GM18526 (cell line): Measurements from ENCODE around the gene CAMTA1.

Experiments
- POLR2A ChIP-seq: IDR thresholded peaks from 3 replicates; pipeline ENCODE4 v1.6.1; 2011; ENCODE audit not compliant: insufficient read length; ENCODE audit errors: extremely low read depth

The CAMTA1 gene

DNA sequence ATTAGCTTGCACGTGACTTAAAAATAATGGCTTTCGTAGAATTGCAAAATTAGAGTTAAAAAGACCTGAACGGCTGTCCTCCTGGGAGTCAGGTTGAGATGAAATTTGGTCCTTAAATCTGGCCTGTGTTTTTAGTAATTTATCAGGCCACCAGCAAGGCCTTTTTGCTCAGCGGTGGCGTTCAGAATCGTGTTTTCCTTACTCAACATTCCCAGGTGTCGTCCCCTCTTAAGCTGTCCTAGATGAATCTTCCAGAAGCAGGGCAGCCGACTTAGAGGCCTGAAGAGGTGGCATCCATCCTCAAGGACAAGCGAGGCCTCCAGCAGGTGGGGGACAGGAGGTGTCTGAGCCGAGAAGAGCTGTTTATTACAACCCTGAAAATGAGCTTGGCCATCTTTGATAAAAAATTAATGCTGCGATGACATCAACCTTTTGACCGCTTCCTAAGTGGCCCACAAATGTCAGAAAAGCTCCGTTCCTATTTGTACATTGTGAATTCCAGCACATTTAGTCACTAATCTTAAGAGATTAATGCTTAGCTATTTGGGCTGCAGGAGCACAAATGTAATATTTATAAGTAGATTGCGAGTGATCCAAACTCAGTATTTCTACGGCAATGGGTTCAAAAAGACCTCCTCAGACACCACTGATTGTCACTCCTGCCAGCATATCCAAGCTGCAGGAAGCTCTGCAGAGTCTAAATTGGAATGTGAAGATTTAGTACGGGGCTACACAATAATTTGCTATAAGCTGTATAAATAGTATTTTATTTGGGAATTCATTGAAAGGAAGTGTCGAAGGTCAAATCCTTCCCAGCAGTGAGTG lies 641.7 kb downstream of the CAMTA1 start:
- no peak for TF ChIP-seq POLR2A

GRCh38 chr1:7427605-7428300 lies 642.5 kb downstream of the CAMTA1 start:
- no peak for TF ChIP-seq POLR2A

DNA sequence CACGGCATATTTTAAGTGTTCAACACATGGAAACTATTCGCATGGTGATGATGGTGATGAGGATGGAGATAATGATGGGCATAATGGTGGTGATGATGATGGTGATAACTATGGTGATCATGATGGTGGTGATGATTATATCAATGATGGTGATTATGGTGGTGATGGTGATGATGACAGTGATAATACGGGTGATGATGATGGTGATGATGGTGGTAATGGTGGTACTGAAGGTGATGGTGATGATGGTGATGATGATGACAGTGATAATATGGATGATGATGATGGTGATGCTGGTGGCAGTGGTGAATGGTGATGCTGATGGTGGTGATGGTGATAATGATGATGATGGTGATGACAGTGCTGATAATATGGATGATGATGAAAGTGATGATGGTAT lies 644.0 kb downstream of the CAMTA1 start:
- no peak for TF ChIP-seq POLR2A

DNA sequence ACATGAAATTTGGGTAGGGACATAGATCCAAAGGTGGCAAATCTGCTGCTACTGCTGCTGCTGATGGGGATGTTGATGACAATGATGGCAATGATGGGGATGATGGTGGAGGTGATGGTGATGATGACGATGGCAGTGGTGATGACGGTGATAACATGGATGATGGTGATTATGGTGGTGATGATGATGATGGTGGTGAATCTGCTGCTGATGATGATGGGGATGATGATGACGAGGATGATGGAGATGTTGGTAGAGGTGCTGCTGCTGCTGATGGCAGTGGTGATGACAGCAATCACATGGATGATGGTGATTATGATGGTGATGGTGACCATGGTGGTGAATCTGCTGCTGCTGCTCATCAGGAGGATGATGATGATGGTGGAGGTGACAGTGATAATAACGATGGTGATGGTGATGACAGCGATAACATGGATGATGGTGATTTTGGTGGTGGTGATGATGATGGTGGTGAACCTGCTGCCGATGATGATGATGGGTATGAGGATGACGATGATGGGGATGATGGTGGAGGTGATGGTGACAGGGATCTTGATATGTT lies 644.9 kb downstream of the CAMTA1 start:
- TF ChIP-seq POLR2A: no peak

DNA sequence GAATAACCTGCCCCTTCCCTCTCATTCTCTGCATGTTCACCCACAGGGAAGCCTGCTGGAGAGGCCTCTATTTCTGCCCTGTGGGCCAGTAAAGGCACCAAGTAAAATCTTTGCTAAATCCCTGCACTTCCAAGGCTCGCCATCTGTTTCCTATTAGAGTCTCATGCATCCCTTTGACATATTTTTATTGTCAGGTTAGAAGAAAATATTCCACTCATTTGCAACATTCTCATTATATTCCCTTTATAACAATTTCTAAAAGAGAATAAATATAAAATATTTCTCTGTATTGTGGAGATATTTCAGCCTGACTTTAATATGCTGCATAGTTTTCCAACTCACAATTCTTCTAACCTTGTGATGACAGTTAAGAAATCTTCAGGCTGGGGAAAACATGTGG lies 645.4 kb downstream of the CAMTA1 start:
- no peak for TF ChIP-seq POLR2A

DNA sequence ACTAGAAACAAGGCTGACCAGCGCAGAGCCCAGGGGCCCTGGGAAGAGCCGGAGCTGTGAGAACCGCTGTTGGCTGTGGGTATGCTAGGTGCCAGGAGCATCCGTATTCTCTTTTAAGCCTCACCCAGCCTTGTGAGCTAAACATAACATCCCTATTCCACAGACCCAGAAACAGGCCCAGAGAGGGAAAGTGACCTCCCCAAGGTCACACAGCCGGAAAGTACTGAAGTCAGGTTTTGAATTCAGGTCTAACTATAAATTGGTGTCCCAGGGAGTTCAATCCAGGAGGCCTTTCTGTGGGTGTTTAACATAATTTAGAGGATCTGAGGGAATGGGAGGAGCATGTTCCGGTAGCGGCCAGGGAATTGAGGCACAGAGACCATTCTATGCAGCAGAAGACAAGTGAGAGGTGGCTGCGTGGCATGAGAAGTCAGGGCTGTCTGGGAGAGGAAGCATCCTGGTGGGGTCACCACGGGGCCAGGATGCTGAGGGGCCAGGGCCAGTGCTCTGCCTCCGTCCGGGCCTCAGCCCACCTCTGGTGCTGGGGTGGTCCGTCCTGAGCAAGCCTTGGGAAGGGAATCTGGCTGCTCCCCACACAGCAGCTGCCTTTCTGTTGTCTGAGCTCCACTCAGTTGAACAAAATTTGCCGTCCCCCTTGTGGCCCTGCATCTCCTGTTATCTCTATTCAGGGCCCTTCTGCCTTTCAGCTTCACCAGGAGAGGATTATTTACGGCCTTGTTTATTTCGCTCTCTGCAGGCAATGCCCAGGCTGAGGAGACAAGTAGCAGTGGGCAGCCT lies 647.0 kb downstream of the CAMTA1 start:
- no peak for TF ChIP-seq POLR2A

DNA sequence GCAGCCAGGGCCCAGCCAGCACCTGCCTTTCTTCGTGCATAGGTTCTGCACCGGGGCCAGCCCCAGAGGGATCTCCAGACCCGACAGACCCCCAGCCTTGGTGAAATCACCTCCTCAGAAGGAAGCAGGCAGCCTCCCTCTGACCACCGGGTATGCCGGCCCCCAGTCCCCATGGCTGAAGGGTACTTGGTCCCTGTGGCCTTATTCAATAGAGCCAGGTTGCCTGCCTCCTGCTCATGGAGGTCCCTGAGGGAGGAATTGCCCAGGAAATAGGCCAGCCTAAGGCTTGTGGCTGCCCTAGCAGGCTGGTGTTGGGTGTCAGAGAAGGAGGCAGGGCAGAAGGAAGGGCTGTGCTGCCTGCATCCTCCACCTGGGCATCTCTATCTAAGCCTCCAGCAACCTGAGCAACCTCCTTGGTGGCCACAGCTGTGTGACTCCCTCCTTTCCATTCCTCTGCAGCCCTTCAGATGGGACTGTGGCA lies 647.7 kb downstream of the CAMTA1 start:
- TF ChIP-seq POLR2A: no peak

DNA sequence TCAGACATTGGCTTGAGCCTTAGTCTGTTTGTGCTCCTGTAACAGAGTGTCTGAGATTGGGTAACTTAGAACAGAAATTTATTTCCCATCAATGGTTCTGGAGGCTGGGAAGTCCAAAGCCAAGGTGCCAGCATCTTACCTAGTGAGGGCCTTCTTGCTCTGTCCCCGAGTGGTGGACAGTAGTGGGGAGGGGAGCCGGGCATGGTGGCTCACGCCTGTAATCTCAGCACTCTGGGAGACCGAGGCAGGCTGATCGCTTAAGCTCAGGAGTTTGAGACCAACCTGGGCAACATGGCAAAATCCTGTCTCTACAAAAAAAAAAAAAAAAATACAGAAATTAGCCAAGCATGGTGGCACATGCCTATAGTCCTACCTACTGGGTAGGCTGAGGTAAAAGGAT lies 649.3 kb downstream of the CAMTA1 start:
- TF ChIP-seq POLR2A: no peak

GRCh38 chr1:7435276-7436055 lies 650.2 kb downstream of the CAMTA1 start:
- TF ChIP-seq POLR2A: no peak

DNA sequence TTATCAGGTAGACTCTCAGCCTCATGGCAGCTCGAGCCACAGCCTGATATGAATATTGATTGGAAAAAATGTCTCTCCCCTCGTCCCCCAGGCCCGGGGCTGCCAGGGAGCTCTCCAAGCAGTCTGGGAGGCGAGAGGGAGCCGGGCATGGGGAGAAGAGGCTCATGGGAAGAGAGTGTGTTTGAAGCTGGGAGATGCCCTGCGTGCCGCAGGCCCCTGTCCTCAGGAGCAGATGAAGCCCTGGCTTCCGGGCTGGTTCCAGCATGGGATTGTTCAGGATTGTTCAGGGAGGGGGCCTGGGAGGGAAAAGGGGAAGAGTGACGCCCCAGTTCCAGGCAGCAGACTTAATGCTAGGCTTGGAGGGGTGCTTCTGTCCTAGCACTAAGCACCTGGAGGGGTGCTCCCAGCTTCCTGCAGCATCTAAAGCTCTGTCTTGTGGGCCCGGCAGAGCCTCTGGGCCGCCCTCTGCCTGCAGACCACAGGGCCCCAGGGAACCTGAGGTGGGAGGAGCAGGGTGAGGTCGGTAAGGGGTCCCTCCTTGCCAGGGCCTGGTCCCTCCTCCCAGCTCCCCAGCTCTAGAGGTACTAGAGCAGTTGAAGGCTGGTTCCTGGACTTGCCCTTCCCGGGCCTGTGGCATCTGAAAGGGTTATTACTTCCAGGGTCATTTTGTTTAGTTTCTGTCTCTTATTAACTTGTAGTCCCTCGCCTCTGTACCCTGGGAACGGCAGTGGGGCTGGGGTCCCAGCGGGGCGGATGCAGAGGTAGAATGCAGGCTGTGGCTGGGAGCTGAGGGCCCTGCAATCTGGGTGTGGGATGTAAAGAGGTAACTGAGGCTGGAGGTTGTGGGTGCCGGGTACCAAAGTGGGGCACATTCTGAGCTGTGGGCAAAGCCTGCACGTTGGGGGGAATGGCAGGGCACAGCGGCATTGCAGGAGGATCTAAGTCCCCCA lies 651.1 kb downstream of the CAMTA1 start:
- no peak for TF ChIP-seq POLR2A

GRCh38 chr1:7437036-7437435 lies 651.8 kb downstream of the CAMTA1 start:
- TF ChIP-seq POLR2A: no peak

GRCh38 chr1:7437608-7438395 lies 652.5 kb downstream of the CAMTA1 start:
- TF ChIP-seq POLR2A: no peak

DNA sequence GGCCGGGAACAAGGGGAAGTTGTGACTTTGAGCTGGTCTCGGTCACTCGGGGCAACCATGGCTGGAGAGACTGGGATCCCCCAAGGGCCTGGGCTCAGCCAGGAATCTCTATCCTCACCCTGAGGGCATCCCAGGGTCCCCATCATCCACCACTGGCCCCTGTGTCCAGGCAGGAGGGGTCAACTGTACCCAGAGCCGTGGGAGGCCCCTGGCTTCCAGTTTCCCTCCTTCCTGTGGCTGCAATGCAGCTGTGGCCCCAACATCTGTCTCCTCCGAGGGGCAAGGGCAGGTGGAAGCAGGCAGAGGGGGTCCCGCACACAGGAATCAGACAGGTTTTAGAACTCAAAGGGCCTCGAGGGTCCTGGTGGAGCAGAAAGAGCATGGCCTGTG lies 653.1 kb downstream of the CAMTA1 start:
- no peak for TF ChIP-seq POLR2A
